DMS 273 treated with DMSO at 0.1 percent for 48 hours (cell line): ENCODE data around the gene TRMT11.

ENCODE experiments used
- DNase-seq: peaks from one replicate; lab custom pipeline; 2025; lab: John Stamatoyannopoulos, UW

Gene TRMT11

DNA sequence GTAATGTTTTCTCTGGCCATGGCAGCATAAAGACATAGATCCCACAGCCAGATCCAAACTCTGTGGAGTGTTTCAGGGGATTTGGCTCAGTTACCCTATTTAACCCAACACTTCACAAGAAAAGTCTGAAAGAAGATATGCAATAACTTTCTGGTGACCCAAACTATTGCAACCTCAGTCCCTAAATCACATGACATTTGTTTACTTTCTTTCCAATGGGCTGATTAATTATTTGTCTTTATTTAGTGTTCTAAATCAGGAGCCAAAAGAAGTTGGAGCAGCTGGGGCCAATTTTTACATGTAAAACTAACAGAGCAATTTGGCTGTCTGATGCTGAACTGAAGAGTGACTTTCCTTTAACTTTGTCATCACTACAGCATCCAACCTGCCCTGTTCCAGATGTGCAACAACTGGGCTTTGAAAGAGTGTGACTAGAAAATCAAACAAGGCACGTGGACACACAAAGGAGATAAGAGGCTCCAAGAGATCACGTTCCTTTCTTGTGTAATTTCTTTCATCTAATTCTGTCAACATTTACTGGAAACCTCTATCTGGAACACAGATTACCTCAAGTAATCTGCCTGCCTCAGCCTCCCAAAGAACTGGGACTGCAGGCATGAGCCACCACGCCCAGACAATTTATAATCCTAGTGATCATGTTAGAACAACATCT lies 90.8 kb downstream of the TRMT11 start:
- no peak for DNase-seq

DNA sequence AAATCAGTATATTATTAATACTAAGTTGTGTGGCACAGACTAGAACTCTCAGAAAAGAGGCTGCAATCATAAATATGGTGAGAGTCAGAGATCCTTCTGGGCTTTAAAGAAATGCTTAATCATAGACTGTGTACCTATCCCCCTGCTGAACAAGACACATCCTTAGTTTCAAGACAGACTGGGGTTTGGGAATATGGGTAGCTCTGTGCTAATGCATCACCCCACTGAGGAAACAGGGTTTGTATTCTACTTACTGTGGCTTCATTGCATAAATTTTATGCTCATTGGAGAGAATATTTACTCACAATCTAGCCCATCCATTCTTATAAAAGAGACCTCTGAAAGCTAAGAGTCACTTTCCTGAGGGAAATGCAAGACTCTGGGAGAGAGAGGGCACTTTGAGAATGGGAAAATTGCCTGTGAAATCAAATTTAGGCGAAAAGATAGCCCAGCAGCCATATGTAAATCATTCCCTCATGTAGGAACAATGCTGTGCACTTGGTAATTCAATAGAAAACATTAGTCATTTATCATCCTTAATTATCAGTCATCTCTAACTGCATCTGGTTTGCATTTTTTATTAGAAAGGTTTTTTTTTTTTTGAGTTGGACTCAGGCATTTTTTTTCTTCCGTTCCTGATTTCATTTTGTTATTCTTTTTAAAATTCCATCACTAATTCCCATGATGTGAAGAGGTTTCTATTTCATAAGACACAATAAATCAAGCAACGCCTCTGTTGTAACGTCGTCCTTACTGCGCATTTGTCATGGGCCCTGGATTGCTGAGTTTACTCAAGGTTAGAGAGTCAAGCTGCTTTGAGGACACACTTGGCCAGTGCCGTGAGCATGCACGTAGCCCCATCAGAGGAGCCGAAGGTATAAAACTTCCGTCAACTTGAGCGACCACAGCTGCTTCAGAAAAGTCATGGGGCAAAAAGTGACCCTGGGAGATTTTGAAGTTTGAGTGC lies 91.8 kb downstream of the TRMT11 start:
- DNase-seq, result no peak

DNA sequence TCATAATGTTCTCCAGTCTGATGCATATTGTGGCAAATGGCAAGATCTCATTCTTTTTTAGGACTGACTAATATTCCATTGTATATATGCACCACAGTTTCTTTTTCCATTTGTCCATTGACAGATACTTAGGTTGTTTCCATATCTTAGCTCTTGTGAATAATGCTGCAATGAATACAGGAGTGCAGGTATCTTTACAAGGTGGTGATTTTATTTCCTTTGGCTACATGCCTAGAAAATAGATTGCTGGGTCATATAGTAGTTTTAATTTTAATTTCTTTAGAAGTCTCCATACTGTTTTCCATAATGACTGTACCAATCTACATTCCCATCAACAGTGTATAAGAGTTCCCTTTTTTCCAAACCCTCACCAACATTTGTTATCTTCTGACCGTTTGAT lies 97.5 kb downstream of the TRMT11 start:
- DNase-seq, result no peak

DNA sequence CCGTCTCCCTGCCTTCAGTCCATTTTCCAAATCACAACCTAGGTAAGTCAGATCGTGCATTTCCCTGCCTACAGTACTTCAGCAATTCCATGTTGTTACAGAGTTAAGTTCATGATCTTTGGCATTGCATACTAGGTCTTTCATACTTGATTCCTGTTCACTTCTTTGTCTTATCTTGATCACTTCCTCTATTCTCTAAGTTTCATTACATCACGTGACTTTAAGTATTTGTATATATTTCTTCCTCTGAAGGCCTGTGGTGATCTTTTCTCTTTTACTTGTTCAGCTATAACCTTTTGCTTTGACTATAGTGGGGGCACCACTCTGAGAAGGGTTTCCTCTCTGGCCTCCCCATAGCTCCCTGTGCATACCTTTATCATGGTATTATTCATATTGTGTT lies 100.2 kb downstream of the TRMT11 start:
- no peak for DNase-seq
